GM18951 (cell line): ENCODE data around the gene FLNB.

Experiments
- POLR2A ChIP-seq: IDR thresholded peaks from 4 replicates; pipeline ENCODE4 v1.6.1; 2011; ENCODE audit warnings: mild to moderate bottlenecking; ENCODE audit not compliant: insufficient read length, insufficient read depth; ENCODE audit errors: extremely low read depth
- in situ Hi-C: fragments of 300-500 bp; cut with MboI; formaldehyde crosslinking; loops from one replicate; pipeline ENCODE4 v1.12.0; 2022; ENCODE audit warnings: low sequenced_read_pairs, mixed read lengths, inconsistent platforms; ENCODE audit not compliant: unreplicated experiment

The FLNB gene

GRCh38 chr3:58141766-58142345 is 133.6 kb downstream of the FLNB start:
- in situ Hi-C loops, result no loop called here
- TF ChIP-seq POLR2A, result no peak

- TF ChIP-seq POLR2A, result no peak
- in situ Hi-C loops, result no loop called here
Measured at GRCh38 chr3:58143417-58144055, 135.3 kb downstream of the FLNB start.

- TF ChIP-seq POLR2A, result no peak
- in situ Hi-C loops, result no loop called here
Measured at GRCh38 chr3:58144478-58145325, 136.5 kb downstream of the FLNB start.

GRCh38 chr3:58148049-58148448 is 139.8 kb downstream of the FLNB start:
- TF ChIP-seq POLR2A, result no peak
- in situ Hi-C loops, result no loop called here

- TF ChIP-seq POLR2A, result no peak
- in situ Hi-C loops, result no loop called here
Measured at GRCh38 chr3:58150130-58150809, 142.0 kb downstream of the FLNB start.

GRCh38 chr3:58150810-58151199 is 142.6 kb downstream of the FLNB start:
- in situ Hi-C loops, result no loop called here
- no peak for TF ChIP-seq POLR2A

- in situ Hi-C loops, result no loop called here
- no peak for TF ChIP-seq POLR2A
Measured at GRCh38 chr3:58151637-58152036, 143.4 kb downstream of the FLNB start.

GRCh38 chr3:58152225-58153015 is 144.2 kb downstream of the FLNB start:
- in situ Hi-C loops, result no loop called here
- no peak for TF ChIP-seq POLR2A

- TF ChIP-seq POLR2A, result no peak
- in situ Hi-C loops, result no loop called here
Measured at GRCh38 chr3:58153371-58153770, 145.1 kb downstream of the FLNB start.

- no peak for TF ChIP-seq POLR2A
- in situ Hi-C loops, result no loop called here
Measured at GRCh38 chr3:58154626-58155449, 146.6 kb downstream of the FLNB start.

GRCh38 chr3:58155838-58156237 is 147.6 kb downstream of the FLNB start:
- in situ Hi-C loops, result no loop called here
- TF ChIP-seq POLR2A, result no peak

GRCh38 chr3:58157700-58158099 is 149.5 kb downstream of the FLNB start:
- TF ChIP-seq POLR2A, result no peak
- in situ Hi-C loops, result no loop called here
